Activated CD8-positive, alpha-beta memory T cell treated with anti-CD3 and anti-CD28 coated beads, Interleukin-2, amount 50 U/mL, for 1 hour (primary cell): Measurements from ENCODE around the gene BRMS1.
A peak's percentile ranks its signal among the peaks of the same experiment; 100 is the strongest.
"Not testable (repeated sequence)": the region's sequence is repeated elsewhere in the genome, so short reads cannot be mapped to it uniquely, and the experiment has no call there.

Experiments
- DNase-seq: peaks from one replicate; pipeline ENCODE4 v3.0.0-alpha.2; 2020; ENCODE audit errors: extremely low read depth

The BRMS1 gene, protein sequence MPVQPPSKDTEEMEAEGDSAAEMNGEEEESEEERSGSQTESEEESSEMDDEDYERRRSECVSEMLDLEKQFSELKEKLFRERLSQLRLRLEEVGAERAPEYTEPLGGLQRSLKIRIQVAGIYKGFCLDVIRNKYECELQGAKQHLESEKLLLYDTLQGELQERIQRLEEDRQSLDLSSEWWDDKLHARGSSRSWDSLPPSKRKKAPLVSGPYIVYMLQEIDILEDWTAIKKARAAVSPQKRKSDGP

DNA sequence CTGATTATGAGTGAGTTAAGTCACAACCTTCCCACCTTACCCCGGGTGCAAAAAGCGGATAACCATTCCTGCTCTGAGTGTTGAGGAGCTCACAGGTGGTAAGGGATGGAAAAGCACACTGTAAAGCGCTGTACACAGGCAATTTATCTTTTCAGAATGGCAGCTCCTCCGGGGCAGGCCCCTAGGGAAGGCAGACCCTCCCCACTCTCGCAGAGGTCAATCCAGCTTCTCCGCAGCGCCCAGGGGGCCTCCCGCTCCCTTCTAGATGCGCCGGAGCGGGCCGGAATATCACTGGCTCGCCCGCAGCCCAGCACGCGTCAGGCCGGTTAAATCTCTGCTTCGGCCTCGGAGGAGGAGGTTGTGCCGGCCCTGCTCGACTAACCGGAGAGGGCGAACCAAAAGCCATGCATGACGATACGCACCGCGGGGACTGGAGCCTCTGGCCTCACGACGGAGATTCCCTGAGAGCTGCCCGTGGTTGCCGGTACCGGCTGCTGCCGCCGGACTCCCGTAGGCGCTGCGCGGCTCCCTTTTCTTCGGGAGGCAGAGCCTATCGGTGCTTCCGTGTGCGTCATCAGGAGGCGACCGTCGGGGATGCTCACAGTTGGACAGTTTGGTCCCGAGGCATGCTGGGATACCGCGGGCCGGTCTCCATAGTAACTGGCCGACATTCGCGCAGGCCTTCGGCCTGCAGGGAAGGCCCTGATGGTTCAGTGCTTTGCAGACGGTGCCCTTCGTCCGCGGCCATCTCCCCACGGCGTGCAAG lies at the start of gene BRMS1:
Gene BRMS1 (minus strand): TSS at position 555 of the 766 bp plus-strand sequence. CDS start 2,870 bp downstream, outside the sequence.
- peak; percentile 93 for DNase-seq

DNA sequence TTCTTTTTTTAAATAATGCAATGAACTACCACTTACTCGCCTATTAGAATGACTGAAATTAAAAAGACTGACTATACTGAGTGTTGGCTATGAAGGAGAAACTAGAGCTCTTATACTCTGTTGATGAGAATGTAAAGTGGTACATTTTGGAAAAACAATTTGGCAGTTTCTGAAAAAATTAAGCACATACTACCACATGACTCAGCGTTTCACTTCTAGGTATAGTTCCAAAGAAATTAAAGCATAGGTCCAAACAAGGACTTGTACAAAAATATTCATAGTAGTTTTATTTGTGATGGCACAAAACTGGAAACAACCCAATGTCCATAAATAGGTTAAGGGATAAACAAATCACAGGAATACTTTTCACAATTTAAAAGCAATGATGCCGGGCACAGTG lies 49.0 kb upstream of the BRMS1 start:
- no peak for DNase-seq

DNA sequence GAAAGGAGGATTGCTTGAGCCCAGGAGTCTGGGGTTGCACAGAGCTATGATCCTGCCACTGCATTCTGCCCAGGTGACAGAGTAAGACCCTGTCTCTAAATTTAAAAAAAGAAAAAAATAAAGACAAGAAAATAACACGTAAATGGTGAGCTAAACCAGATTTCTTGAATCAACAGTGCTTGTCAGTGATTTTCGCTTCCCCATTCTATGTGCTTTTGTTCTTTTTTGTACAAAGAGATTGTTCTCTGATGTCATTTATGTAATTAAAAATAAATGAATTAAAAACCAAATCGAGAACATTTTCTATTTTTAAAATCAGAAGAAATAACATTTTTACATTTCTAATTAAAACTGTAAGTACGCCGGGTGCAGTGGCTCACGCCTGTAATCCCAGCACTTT lies 46.4 kb upstream of the BRMS1 start:
- no peak for DNase-seq

DNA sequence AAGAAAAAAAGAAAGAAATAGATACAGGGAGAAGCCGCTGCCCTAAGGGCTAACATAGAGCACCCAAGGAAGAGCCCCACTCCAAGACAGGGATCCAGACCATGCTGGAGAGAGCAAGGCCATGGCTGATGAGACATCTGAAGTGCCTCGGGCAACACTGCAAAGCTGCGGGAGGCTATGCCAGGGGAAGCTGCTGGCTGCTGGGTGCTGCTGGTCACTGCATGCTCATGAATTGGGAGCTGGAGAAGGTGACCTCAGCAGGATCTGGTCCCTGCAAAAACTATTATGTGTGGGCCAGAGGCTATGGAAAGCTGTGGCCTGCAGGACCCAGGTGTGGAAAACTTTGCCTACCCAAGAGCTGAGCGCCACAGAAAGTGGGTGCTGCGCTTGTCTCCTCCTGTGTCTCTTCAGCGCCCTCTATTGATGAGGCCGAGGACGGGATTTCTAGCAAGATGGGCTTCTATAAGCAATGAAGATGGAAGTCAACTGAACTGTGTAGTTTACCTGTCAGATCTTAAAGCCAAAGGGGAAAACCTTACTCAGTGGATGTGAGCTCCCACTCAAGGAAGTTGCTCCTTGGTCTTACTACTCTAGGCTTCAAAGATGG lies 44.0 kb upstream of the BRMS1 start:
- no peak for DNase-seq

DNA sequence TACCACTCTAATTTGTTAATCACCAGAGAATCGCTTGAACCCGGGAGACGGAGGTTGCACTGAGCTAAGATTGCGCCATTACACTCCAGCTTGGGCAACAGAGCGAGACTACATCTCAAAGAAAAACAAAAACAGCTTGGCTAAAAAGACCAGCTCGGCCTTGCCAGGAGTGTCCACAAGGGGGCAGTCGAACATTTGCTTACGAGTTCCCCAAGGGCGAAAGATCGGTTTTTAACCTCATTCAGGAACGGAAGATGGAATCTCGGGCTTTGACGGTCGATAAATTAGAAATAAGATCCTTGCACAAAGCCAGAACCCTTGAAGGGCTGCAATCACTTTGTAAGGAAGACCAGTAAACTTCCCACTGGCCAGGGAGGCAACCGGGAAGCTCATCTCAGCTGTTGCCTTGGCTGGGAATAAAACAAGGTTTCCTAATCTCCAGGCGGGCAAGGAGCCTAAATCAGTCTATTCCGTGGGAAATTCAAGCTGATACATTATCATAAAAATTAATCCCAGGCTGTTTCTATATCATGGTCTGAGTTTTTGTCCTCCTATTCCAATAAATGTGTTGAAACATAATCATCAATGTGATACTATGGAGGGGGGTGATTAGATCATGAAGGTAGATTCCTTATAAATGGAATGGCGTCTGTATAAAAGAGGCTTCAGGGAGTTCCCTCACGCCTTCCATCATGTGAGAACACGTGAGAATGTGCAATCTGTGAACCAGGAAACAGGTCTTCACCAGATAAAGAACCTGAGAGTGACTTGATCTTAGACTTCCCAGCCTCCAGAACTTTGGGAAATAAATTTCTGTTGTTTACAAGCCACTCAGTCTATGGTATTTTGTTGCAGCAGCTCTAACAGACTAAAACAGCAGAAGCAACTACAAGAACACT lies 41.5 kb upstream of the BRMS1 start:
- DNase-seq, result no peak

DNA sequence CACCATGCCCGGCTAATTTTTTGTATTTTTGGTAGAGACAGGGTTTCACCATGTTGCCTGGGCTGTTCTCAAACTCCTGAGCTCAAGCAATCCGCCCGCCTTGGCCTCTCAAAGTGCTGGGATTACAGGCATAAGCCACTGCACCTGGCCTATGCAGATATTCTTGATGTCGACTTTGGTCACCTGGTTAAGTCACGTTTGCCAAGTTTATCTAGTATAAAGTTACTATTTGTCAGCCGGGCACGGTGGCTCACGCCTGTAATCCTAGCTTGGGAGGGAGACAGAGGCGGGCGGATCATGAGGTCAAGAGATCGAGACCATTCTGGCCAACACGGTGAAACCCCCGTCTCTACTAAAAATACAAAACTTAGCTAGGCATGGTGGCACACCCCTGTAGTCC lies 39.4 kb upstream of the BRMS1 start:
- not testable (repeated sequence) for DNase-seq

DNA sequence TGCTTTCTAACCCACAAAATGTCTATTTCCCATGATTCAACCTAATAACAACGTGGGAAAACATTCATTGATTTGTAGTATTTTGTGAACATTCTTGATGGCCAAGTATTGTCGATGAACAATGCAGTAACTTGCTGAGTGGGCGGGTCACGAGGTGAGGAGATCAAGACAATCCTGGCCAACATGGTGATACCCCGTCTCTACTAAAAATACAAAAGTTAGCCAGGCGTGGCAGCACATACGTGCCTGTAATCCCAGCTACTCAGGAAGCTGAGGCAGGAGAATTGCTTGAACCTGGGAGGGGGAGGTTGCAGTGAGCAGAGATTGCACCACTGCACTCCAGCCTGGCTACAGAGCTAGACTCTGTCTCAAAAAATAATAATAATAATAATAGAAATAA lies 35.4 kb upstream of the BRMS1 start:
- not testable (repeated sequence) for DNase-seq

DNA sequence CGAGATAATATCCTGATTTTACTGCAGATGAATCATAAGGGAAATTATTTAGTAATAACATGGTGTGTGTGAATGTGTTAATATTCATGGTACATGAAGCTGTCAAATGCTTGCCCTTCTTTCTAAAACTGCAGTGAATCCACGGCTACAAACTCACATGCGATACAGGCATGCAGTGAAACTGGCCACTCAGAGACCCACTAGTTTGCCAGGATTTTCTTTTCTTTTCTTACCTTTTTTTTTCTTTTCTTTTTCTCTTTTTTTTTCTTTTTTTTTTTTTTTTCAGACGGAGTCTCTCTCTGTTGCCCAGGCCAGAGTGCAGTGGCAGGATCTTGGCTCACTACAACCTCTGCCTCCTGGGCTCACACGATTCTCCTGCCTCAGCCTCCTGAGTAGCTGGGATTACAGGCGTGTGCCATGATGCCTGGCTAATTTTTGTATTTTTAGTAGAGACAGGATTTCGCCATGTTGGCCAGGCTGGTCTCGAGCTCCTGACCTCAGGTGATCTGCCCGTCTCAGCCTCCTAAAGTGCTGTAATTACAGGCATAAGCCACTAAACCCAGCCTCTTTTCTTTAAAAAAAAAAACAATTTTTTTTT lies 28.9 kb upstream of the BRMS1 start:
- DNase-seq, result not testable (repeated sequence)

DNA sequence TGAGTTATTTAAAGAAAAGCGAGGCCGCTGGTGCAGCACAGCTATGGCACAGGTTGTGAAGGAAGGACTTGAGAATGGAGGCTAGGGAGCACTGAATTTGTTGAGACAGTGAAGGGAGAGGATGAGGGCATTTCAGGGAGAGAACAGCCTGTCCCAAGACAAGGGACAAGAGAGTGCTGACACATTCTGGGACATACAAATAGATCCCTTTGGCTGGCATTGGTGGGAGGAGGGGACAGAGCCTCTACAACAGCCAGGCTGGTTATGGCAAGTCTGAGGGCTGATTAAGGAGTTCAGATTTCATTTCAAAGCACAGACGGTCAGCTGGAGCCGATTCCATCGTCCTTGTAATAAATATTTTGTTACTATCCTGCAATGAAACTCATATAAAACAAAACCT lies 28.4 kb upstream of the BRMS1 start:
- DNase-seq, result no peak

DNA sequence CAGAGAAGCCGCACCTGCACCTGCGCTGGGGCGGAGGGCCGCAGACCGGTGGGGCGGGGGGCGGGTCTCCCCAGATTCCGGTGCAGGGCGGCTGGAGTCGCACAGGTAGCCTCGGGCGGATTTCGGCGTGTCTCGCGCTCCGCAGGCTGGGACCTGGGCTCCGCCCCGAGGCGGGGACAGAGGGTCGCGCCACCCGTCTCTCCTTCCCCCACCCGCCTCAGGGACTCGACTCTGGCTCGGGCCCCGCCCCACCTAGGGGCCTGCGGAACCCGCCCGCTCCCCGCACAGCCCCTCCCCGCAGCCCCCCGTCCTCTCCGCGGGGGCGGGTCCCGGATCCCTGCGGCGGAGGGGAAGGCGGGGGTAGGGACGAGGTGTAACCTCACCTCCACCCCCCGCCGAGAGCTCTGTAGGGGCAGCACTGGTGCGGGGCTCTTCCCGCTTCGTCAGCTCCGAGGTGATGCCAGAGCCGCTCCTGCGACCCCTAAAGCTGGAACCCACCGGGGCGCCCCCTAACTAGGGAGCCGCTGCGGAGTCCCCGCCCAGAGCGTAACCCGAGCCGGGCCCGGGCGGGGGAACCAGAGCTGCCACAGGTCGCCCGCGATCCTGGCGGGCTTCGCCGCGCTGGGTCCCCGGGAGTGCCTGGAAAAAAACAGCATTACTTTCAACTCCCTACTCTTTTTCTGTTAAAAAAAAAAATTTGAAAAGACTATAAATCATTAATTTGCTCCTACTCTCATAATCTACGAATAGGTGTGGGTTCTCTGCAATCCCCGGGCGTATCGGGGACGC lies 26.9 kb upstream of the BRMS1 start, which contains the start of gene SLC29A2:
Gene SLC29A2 (minus strand): TSS at position 134 of the 789 bp plus-strand sequence. CDS start 169 bp downstream, outside the sequence.
- DNase-seq, result no peak

DNA sequence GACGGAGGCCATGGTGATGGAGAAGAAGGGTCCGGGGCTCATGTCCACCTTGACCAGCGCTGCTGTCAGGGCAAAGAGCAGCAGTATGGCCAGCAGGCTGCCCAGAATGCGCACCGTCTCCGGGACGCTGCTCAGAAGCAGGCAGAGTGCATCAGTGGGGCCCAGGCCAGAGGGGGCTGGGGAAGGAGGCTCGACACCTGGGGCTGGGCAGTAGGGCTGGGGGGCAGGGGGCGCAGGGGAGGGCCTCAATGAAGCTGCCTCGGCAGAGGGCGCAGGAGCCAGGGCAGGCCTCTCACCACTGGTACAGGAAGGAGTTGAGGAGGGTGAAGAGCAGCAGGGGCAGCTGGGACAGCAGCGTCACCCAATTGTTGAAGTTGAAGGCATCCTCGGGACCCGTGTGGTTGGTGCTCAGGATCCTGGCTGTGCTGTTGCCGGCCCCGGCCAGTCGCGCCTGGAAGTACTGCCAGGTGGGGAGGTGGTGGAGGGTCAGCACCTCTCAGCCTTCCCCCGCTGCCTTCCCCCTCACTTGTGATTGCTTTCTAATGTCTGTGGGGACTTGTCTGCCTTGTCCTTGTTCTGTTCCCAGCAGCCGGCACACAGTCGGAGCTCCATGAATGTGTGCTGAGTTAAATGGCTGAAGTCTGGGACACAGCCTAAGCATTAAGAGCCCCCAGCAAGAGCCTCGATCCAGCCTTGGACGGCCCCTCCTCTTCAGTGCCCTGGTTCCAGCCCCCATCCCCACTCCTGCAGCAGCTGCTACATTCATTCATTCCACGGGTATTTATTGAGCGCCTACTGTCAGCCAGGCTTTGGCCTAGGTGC lies 24.4 kb upstream of the BRMS1 start:
- DNase-seq, result no peak

DNA sequence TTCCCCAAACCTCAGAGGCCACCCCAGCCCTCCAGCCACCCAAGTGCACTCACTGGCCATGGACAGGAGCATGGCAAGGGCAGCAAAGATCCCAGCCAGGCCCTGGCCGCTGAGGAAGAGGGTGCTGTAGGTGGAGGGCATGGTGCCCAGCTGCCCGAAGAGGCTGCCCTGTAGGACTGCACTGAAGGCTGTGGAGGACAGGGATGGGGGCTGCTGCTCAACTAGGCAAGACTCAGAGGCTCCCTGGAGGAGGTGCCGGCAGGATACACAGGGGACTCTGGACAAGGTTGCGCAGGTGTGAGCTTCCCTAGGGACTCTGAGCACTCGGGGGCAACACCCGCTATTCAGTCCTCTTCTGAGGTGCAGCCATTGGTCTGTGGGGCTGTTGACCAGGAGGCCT lies 23.6 kb upstream of the BRMS1 start:
- DNase-seq, result no peak

DNA sequence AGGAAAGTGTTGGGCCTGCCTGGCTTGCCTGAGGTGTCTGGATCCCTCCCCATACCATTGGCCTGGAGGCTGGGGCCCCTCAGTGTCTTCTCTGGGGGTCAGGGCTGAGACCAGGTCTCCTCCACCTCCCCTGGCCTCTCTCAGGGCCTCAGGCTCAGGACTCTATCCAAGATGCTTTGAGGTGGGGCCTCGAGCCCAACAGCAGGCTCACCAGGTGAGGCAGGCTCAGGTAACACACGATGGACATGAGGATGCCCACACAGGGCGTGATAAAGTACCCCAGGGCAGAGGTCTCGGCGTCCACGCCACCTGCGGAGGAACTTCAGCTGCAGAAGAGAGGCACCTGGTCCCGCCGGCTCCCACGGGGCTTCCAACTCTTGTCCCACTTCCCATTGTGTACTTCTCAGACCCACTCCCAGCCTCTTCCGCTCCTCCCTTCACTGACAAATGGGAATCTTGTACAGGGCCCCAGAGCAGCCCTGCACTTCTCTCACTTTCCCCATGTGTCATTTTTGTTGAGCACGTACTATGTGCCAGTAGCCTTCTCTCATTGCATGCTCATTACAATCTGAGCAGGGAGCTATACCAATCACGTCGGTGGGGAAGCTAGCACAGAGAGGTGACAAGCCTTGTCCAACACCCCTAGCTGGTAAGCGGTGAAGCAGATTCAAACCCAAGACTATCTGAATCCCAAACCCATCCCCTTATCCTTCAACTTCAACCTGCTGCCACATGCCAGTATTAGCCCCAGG lies 22.8 kb upstream of the BRMS1 start:
- DNase-seq, result no peak

DNA sequence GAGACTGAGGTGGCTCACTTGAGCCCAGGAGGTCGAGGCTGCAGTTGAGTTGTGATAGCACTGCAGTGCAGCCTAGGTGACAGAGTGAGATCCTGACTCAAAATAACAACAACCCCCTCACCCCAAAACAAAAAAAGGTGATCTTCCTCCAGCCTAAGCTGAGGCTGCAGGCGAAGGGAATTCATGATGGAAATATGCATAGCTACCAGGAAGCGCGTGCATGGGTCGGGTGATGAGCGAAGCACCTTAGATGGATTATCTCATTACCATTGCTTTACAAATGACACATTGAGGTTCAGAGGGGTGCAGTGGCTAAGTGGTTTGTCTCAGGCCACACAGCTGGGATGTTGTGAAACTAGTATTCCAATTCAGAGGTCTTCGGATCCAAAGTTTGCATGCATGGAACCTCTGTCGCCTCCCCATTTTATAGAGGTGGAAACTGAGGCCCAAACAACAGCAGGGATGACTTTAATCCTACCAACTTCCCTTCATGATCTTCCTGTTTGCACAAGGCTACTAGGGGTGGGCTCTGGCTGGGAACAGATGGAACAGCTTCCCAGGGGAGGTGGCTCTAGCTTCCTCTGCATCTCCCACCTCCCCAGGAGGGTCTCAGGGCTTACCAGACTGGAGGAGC lies 22.1 kb upstream of the BRMS1 start:
- no peak for DNase-seq

DNA sequence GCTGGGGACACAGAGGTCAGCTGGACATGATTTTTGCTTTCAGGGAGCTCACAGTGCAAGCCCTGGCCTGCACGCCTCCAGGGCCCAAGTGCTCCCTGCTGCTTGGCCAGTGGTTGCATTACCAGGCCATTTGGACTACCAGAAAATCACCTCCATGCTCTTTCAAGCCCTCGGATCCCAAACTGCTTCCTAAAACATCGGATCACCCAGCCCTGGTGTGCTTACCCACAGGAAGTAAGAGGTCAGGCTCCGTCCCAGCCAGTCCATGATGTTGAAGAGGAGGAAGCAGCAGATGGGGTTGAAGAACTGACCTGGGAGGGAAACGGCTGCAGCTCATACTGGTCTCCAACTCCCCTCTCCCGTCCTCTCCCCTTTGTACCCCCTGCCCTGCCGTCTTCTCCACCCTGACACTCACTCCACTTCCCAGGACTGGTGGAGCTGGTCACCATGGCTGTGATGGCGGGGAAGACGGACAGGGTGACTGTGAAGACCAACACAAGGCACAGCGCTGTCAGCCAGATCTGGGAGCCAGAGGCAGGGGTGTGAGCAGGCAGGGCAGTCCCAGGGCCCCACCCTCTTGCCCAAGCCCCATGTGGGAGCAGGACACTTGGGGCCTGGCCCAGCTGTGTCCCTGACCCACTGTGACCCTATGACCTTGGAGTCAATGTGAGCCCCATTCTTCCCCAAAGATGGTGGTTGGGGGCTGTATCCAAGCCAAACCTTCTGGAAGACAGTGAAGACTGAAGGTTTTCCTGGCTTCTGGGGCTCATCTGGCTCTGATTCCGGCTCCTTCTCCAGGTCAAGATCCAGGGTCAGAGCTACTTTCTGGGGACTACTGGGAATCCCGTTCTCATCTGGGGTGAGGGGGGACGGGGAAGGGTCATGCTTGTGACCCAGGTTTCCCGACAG lies 21.1 kb upstream of the BRMS1 start:
- no peak for DNase-seq

DNA sequence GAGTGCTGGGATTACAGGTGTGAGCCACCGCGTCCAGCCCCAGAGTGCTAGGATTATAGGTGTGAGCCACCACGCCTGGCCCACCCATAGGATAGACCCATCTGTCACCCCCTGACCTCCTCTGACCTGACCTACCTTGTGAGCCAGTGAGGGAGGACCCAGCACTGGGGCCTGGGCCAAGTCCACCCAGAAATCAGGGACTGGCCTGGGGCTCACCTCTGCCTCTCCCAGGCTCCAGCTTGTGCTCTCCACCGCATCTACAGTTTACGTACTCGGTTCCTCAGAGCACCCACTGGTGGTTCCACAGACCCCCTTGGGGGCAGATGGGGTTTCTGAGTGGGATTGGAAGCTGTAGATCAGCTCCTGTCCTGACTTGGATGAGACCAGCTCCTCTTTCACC lies 20.3 kb upstream of the BRMS1 start:
- no peak for DNase-seq

DNA sequence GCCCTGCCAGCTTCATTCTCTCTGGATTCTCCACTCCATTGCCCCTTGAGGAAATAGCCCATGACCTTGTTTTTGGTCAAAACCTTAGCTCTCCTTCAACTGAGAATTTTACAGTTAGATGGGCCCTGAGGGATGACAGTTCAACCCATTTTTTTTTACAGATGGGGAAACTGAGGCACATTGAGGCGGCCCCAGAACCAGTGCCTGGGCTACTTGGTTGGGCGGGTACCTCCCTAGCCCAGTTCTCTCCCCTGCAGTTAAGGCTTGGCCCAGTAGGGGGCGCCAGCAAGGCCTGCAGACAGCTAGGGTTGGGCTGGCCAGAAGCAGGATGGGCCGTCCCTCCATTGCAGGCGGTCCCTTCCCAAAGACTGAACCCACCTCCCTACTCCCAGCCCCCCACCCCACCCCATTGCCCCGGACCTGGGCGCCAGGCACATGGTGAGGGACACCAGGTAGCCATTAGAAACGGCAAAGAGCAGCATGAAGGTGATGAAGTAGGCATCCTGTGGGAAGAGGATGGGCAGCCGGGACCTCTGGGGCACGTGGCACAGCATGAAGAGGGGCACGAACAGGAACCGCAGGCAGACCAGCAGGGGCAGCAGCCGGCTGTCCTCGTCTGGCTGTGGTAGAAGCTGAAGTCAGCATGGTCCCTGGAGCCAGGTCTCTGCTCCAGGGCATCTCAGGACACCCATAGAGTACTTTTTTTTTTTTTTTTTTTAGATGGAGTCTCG lies 19.1 kb upstream of the BRMS1 start:
- no peak for DNase-seq
